ENCODE results near the gene ARL15.

The ARL15 gene

GRCh38 chr5:54148067-54148845, 162.1 kb downstream of the ARL15 start:
- no peak for TF ChIP-seq CTCF (IDR thresholded peaks at IDR 0.05)
- no peaks in the 10 kb centered on the region for H3K9me3 ChIP-seq (ENCODE audit: control insufficient read depth, low read length)

GRCh38 chr5:54146916-54147315, 163.5 kb downstream of the ARL15 start:
- H3K4me2 ChIP-seq (ENCODE audit: low read length): no peak overlapping the region
- H3K36me3 ChIP-seq (ENCODE audit: control insufficient read depth, insufficient read depth, low read length): no peaks in the 10 kb centered on the region
- no peak overlapping the region for H3K27ac ChIP-seq
- H3K4me3 ChIP-seq (ENCODE audit: low read depth, low read length): no peak overlapping the region
- H3K27me3 ChIP-seq (ENCODE audit: control insufficient read depth, insufficient read depth, low read length): no peaks in the 10 kb centered on the region
- no peaks in the 10 kb centered on the region for H3K9me3 ChIP-seq (ENCODE audit: control insufficient read depth, low read length)
- no peaks in the 10 kb centered on the region for H3K79me2 ChIP-seq
- no peaks in the 10 kb centered on the region for H3K4me1 ChIP-seq
- no peak overlapping the region for H3K9ac ChIP-seq
- no peak for TF ChIP-seq CTCF (IDR thresholded peaks at IDR 0.05)
- no peak overlapping the region for H2AFZ ChIP-seq

More at GRCh38 chr5:54148067-54148845, 162.1 kb downstream of the ARL15 start:
- no peak overlapping the region for H3K9ac ChIP-seq
- no peak overlapping the region for H3K27ac ChIP-seq
- no peak overlapping the region for H2AFZ ChIP-seq
- H3K4me1 ChIP-seq: no peaks in the 10 kb centered on the region
- H3K4me3 ChIP-seq (ENCODE audit: low read depth, low read length): no peak overlapping the region
- H3K4me2 ChIP-seq (ENCODE audit: low read length): no peak overlapping the region
- no peaks in the 10 kb centered on the region for H3K36me3 ChIP-seq (ENCODE audit: control insufficient read depth, insufficient read depth, low read length)
- no peaks in the 10 kb centered on the region for H3K79me2 ChIP-seq
- no peaks in the 10 kb centered on the region for H3K27me3 ChIP-seq (ENCODE audit: control insufficient read depth, insufficient read depth, low read length)

DNA sequence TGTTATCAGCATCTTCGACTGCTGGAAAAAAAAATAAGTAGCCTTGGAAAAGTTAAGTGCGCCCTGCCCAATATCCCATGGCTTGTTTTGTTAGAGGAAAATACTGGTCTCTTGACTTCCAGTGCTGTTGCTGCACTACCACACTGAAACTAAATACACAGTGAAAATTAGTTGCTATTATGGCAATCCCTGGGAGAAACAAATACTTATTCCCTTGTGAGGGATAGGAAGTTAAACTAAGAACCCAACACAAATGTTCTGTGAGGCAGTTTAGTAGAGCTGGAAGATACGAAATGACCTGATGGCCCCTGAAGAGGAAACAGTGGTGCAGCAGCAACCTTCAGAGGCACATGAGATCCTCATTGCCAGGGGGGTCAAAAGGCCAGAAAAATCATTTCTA, 164.0 kb downstream of the ARL15 start:
- Histone ChIP-seq H2AFZ (no peak overlapping the region), H3K9me3 (ENCODE audit: control insufficient read depth, low read length) (no peaks in the 10 kb centered on the region)

DNA sequence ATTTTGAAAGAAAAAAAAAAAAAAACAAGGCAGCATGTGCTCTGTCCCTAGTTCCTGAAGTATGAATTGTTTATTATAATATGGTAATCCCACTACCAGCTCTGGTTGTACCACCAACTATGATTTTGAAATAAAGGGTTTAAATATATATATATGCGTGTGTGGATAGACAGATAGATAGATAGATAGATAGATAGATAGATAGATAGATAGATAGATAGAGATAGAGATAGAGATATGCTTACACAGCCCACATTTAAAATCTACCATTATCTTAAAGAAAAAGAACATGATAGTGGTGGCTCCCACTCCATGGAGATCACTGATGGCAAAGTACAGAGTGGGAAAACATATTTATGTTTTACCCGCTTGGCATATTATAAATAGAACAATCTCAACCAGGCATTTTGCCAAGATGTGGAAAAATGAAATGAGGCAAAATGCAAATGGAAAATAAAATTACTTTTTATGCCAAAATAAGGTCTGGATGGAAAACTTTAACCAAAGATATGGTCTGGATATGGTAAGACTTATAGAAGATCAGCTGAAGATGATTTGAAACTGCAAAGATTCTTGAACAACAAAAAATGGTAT, 170.0 kb downstream of the ARL15 start:
- TF ChIP-seq CTCF (IDR thresholded peaks at IDR 0.05): no peak
- Histone ChIP-seq H3K27me3 (ENCODE audit: control insufficient read depth, insufficient read depth, low read length) (no peaks in the 10 kb centered on the region), H3K36me3 (ENCODE audit: control insufficient read depth, insufficient read depth, low read length) (no peaks in the 10 kb centered on the region), H3K9ac (no peak overlapping the region), H3K79me2 (no peaks in the 10 kb centered on the region), H3K4me1 (no peaks in the 10 kb centered on the region), H3K4me2 (ENCODE audit: low read length) (no peak overlapping the region), H2AFZ (no peak overlapping the region), H3K9me3 (ENCODE audit: control insufficient read depth, low read length) (no peaks in the 10 kb centered on the region), H3K27ac (no peak overlapping the region), H3K4me3 (ENCODE audit: low read depth, low read length) (no peak overlapping the region)

More for the DNA sequence above, 164.0 kb downstream of the ARL15 start:
- H3K27me3 ChIP-seq (ENCODE audit: control insufficient read depth, insufficient read depth, low read length): no peaks in the 10 kb centered on the region
- no peak overlapping the region for H3K27ac ChIP-seq
- H3K79me2 ChIP-seq: no peaks in the 10 kb centered on the region
- H3K4me2 ChIP-seq (ENCODE audit: low read length): no peak overlapping the region
- H3K36me3 ChIP-seq (ENCODE audit: control insufficient read depth, insufficient read depth, low read length): no peaks in the 10 kb centered on the region
- H3K4me1 ChIP-seq: no peaks in the 10 kb centered on the region
- H3K9ac ChIP-seq: no peak overlapping the region
- TF ChIP-seq CTCF (IDR thresholded peaks at IDR 0.05): no peak
- H3K4me3 ChIP-seq (ENCODE audit: low read depth, low read length): no peak overlapping the region

Measured in parathyroid adenoma (tissue), 2 donors.